ENCODE measurements around the gene MREG. TPM values are rescaled to one million over a fixed set of nuclear protein-coding genes. Genes with fewer than 3 reads are reported as not detected.
"Not testable (repeated sequence)": the region's sequence is repeated elsewhere in the genome, so short reads cannot be mapped to it uniquely, and the experiment has no call there.

Gene MREG
- total RNA-seq, 1 donor from 2014 or later = 11.8 TPM

- no peaks in the 10 kb centered on the region for H3K9me3 ChIP-seq
- no peak overlapping the region for H3K27ac ChIP-seq
- H3K27me3 ChIP-seq = no peaks in the 10 kb centered on the region
- no peaks in the 10 kb centered on the region for H3K36me3 ChIP-seq
- H3K4me3 ChIP-seq = no peak overlapping the region
- H3K4me1 ChIP-seq = no peaks in the 10 kb centered on the region
- TF ChIP-seq POLR2AphosphoS5 (IDR thresholded peaks at IDR 0.05; ENCODE audit: insufficient read depth in 1 of 2, low read depth in 1 of 2) = no peak
- TF ChIP-seq POLR2A (IDR thresholded peaks at IDR 0.05) = no peak
- no peak for TF ChIP-seq CTCF (IDR thresholded peaks at IDR 0.05)
- DNase-seq (ENCODE audit: extremely low spot score in 2 of 2) = no peak
- intact Hi-C loops (cut with DNase I) = no loop called here
Measured at GRCh38 chr2:215958257-215958656, 55.1 kb downstream of the MREG start.

GRCh38 chr2:215957354-215958122, 55.8 kb downstream of the MREG start:
- DNase-seq (ENCODE audit: extremely low spot score in 2 of 2); H3K36me3 ChIP-seq; H3K27ac ChIP-seq; H3K9me3 ChIP-seq; H3K4me1 ChIP-seq; intact Hi-C loops (cut with DNase I); H3K4me3 ChIP-seq; H3K27me3 ChIP-seq: not testable (repeated sequence)

GRCh38 chr2:215952860-215953637, 60.3 kb downstream of the MREG start:
- Histone ChIP-seq H3K27ac (no peak overlapping the region), H3K9me3 (no peaks in the 10 kb centered on the region), H3K36me3 (no peaks in the 10 kb centered on the region), H3K4me1 (no peaks in the 10 kb centered on the region), H3K27me3 (no peaks in the 10 kb centered on the region), H3K4me3 (no peak overlapping the region)
- TF ChIP-seq POLR2AphosphoS5 (IDR thresholded peaks at IDR 0.05; ENCODE audit: insufficient read depth in 1 of 2, low read depth in 1 of 2) = no peak
- TF ChIP-seq CTCF (IDR thresholded peaks at IDR 0.05) = no peak
- no peak for TF ChIP-seq POLR2A (IDR thresholded peaks at IDR 0.05)
- intact Hi-C loops (cut with DNase I) = no loop called here
- no peak for DNase-seq (ENCODE audit: extremely low spot score in 2 of 2)

GRCh38 chr2:215951558-215951957, 61.8 kb downstream of the MREG start:
- Histone ChIP-seq H3K4me3 (no peak overlapping the region), H3K27ac (no peak overlapping the region), H3K27me3 (no peaks in the 10 kb centered on the region), H3K9me3 (no peaks in the 10 kb centered on the region), H3K4me1 (no peaks in the 10 kb centered on the region), H3K36me3 (no peaks in the 10 kb centered on the region)
- DNase-seq (ENCODE audit: extremely low spot score in 2 of 2) = no peak
- TF ChIP-seq CTCF (IDR thresholded peaks at IDR 0.05) (no peak), POLR2AphosphoS5 (IDR thresholded peaks at IDR 0.05; ENCODE audit: insufficient read depth in 1 of 2, low read depth in 1 of 2) (no peak), POLR2A (IDR thresholded peaks at IDR 0.05) (no peak)
- intact Hi-C loops (cut with DNase I) = no loop called here

GRCh38 chr2:215949991-215950404, 63.4 kb downstream of the MREG start:
- intact Hi-C loops (cut with DNase I) = no loop called here
- no peak overlapping the region for H3K4me3 ChIP-seq
- no peaks in the 10 kb centered on the region for H3K4me1 ChIP-seq
- no peak for DNase-seq (ENCODE audit: extremely low spot score in 2 of 2)
- TF ChIP-seq CTCF (IDR thresholded peaks at IDR 0.05) = peak in 2 of 3 experiments; percentile 5 to 12
- TF ChIP-seq POLR2A (IDR thresholded peaks at IDR 0.05) = no peak
- no peak for TF ChIP-seq POLR2AphosphoS5 (IDR thresholded peaks at IDR 0.05; ENCODE audit: insufficient read depth in 1 of 2, low read depth in 1 of 2)
- H3K27ac ChIP-seq = no peak overlapping the region
- no peaks in the 10 kb centered on the region for H3K36me3 ChIP-seq
- no peaks in the 10 kb centered on the region for H3K27me3 ChIP-seq
- no peaks in the 10 kb centered on the region for H3K9me3 ChIP-seq
